ENCODE data around the gene ATG12. TPM values are rescaled to one million over a fixed set of nuclear protein-coding genes. Genes with fewer than 3 reads are reported as not detected.

Gene ATG12
- total and polyA plus RNA-seq, 9 donors: 29.4 to 49.4 (median 33.8) TPM

DNA sequence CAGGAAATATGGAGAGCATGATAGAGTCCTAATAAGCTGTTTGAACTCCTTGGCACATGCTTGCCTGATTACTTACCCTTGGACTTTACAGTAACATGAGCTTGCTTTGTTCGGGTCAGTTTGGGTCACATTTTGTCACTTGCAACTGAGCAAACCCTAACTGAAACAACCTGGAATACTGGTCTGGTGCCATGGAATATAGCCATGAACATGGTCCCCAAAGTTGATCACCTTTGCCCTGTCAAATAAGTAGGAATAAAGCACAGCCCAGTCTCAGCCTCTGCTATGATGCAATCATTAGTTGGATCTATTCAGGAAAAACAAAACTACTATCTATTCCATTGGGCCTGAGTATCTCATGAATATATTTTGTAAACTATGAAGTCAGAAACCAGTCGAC, 43.1 kb downstream of the ATG12 start:
- intact Hi-C loops (cut with DNase I): no loop called here
- no peaks in the 10 kb centered on the region for H3K4me1 ChIP-seq (ENCODE audit: insufficient read depth)
- DNase-seq: no peak
- no peak for TF ChIP-seq POLR2A (IDR thresholded peaks at IDR 0.05)
- TF ChIP-seq, protein P1, sequence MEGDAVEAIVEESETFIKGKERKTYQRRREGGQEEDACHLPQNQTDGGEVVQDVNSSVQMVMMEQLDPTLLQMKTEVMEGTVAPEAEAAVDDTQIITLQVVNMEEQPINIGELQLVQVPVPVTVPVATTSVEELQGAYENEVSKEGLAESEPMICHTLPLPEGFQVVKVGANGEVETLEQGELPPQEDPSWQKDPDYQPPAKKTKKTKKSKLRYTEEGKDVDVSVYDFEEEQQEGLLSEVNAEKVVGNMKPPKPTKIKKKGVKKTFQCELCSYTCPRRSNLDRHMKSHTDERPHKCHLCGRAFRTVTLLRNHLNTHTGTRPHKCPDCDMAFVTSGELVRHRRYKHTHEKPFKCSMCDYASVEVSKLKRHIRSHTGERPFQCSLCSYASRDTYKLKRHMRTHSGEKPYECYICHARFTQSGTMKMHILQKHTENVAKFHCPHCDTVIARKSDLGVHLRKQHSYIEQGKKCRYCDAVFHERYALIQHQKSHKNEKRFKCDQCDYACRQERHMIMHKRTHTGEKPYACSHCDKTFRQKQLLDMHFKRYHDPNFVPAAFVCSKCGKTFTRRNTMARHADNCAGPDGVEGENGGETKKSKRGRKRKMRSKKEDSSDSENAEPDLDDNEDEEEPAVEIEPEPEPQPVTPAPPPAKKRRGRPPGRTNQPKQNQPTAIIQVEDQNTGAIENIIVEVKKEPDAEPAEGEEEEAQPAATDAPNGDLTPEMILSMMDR (IDR thresholded peaks at IDR 0.05): no peak
- no peak for TF ChIP-seq EP300 (IDR thresholded peaks at IDR 0.05)
- H3K36me3 ChIP-seq: no peaks in the 10 kb centered on the region
- no peaks in the 10 kb centered on the region for H3K9me3 ChIP-seq
- H3K27ac ChIP-seq: no peak overlapping the region
- no peak overlapping the region for H3K4me3 ChIP-seq
- no peaks in the 10 kb centered on the region for H3K27me3 ChIP-seq
- 53 to 71% (median 61%) methylated on average over 2 of the region's 2 CpGs for WGBS, 3 donors

DNA sequence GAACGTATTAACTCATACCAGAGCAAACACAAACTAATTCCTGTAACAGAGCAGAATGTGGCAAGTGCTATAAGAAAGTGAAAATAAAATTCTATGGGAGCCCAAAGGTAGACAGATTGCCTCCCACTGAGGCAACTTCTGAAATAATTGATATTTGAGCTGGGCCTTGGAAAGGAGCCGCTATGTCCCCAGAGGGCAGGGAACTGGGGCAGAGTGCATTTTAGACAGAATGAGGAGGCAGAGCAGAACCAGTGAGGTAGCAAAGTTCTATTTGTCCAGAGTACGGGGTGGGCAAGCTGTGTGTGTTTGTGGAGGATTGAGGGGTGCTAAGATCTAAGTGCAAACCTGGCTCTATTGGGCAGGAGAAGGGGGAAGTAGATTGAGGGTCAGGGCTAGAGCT, 44.7 kb downstream of the ATG12 start:
- Histone ChIP-seq H3K4me3 (no peak overlapping the region), H3K36me3 (no peaks in the 10 kb centered on the region), H3K9me3 (no peaks in the 10 kb centered on the region), H3K27me3 (no peaks in the 10 kb centered on the region), H3K4me1 (ENCODE audit: insufficient read depth) (no peaks in the 10 kb centered on the region), H3K27ac (no peak overlapping the region)
- intact Hi-C loops (cut with DNase I): no loop called here
- DNase-seq: no peak
- 89 to 93% (median 92%) methylated on average over 3 of the region's 3 CpGs for WGBS, 3 donors
- no peak for TF ChIP-seq EP300 (IDR thresholded peaks at IDR 0.05)
- no peak for TF ChIP-seq POLR2A (IDR thresholded peaks at IDR 0.05)
- TF ChIP-seq, protein P1 (IDR thresholded peaks at IDR 0.05): no peak

DNA sequence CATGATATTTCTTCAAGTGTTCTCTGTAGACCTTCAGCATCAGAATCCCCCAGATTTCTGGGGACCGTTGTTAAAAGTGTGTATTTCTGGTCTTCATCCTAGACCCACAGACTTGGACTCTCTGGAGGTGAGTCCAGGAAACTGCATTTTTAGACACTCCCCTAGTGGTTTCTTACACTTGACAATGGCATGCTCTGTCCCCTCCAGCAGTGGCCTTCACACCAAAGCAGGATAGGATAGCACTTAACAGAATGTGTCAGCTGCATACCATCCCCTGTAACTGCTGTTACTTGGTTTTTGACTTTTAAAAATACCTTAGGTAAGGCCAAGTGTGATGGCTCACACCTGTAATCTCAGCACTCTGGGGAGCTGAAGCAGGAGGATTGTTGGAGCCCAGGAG, 45.7 kb downstream of the ATG12 start:
- Histone ChIP-seq H3K27me3 (no peaks in the 10 kb centered on the region), H3K4me3 (no peak overlapping the region), H3K36me3 (no peaks in the 10 kb centered on the region), H3K9me3 (no peaks in the 10 kb centered on the region), H3K27ac (no peak overlapping the region), H3K4me1 (ENCODE audit: insufficient read depth) (no peaks in the 10 kb centered on the region)
- 88 to 100% (median 91%) methylated on average over 1 of the region's 1 CpG for WGBS, 3 donors
- TF ChIP-seq EP300 (IDR thresholded peaks at IDR 0.05) (no peak), POLR2A (IDR thresholded peaks at IDR 0.05) (no peak)
- TF ChIP-seq, protein P1 (IDR thresholded peaks at IDR 0.05): no peak
- no peak for DNase-seq
- intact Hi-C loops (cut with DNase I): loop anchor here in 1 of 4 donors (2.0 kb wide), 1 partner anchor 27 kb away; no protein-coding TSS in a partner anchor

DNA sequence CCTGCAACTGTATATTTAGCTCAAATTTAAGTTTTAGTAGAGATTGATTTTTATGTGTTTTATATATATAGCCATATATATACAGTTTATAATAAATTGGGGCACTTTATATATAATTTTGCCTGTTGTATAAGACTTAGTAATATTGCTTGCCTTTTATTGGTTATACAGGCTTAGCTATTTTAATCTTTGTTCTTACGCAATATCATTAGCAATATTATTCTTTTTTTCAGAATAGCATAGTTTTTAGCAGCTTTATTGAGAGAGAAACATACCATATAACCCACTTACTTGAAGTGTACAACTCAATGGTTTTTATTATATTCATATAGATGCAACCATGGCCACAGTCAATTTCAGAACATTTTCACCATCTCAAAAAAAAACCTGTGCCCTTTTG, 52.9 kb downstream of the ATG12 start:
- 96 to 99% (median 97%) methylated on average over 1 of the region's 1 CpG for WGBS, 3 donors
- intact Hi-C loops (cut with DNase I): no loop called here
- no peaks in the 10 kb centered on the region for H3K4me1 ChIP-seq (ENCODE audit: insufficient read depth)

More for the DNA sequence above, 52.9 kb downstream of the ATG12 start:
- H3K4me3 ChIP-seq: no peak overlapping the region
- no peaks in the 10 kb centered on the region for H3K27me3 ChIP-seq
- H3K27ac ChIP-seq: no peak overlapping the region
- DNase-seq: no peak
- TF ChIP-seq POLR2A (IDR thresholded peaks at IDR 0.05) (no peak), EP300 (IDR thresholded peaks at IDR 0.05) (no peak)
- TF ChIP-seq, protein P1 (IDR thresholded peaks at IDR 0.05): no peak
- no peaks in the 10 kb centered on the region for H3K36me3 ChIP-seq
- H3K9me3 ChIP-seq: no peaks in the 10 kb centered on the region
